Endothelial cell (in vitro differentiated cells): ENCODE measurements around the gene MLANA. TPM values are rescaled to one million over a fixed set of nuclear protein-coding genes. Genes with fewer than 3 reads are reported as not detected.

Experiments used
- DNase-seq: peaks from one replicate; pipeline ENCODE4 v3.0.0; 2021; ENCODE audit warnings: low spot score
- H3K27ac Mint-ChIP-seq: one replicate; pipeline ENCODE4 v1.8.0; 2021; ENCODE audit warnings: mixed read lengths, inconsistent platforms; ENCODE audit not compliant: unreplicated experiment
- H3K27me3 Mint-ChIP-seq: one replicate; pipeline ENCODE4 v1.8.0; 2021; ENCODE audit warnings: mild to moderate bottlenecking, moderate library complexity, mixed read lengths, inconsistent platforms; ENCODE audit not compliant: unreplicated experiment
- H3K36me3 Mint-ChIP-seq: one replicate; pipeline ENCODE4 v1.8.0; 2021; ENCODE audit warnings: mild to moderate bottlenecking, low read depth, mixed read lengths, inconsistent platforms; ENCODE audit not compliant: unreplicated experiment
- H3K4me1 Mint-ChIP-seq: one replicate; pipeline ENCODE4 v1.8.0; 2021; ENCODE audit warnings: mild to moderate bottlenecking, mixed read lengths, inconsistent platforms; ENCODE audit not compliant: unreplicated experiment
- H3K4me3 Mint-ChIP-seq: one replicate; pipeline ENCODE4 v1.8.0; 2021; ENCODE audit warnings: mild to moderate bottlenecking, mixed read lengths, inconsistent platforms; ENCODE audit not compliant: unreplicated experiment
- H3K9me3 Mint-ChIP-seq: one replicate; pipeline ENCODE4 v1.8.0; 2021; ENCODE audit warnings: mixed read lengths, inconsistent platforms; ENCODE audit not compliant: unreplicated experiment
- CTCF ChIP-seq: fragments of 200-600 bp; sonication (generic); IDR thresholded peaks from one replicate; pipeline ENCODE4 v1.5.0; 2021; ENCODE audit warnings: antibody characterized with exemption; ENCODE audit not compliant: unreplicated experiment
- total RNA-seq: library from RNA; stranded (reverse); fragmentation: NEBNext Ultra II Directional; extraction: Animal tissue kit (Norgen Biotek cat#: 25700); gene quantifications from one replicate; pipeline ENCODE4 v1.2.1, GENCODE V29; 2021; ENCODE audit not compliant: unreplicated experiment

MLANA gene
- total RNA-seq, 1 donor from 2014 or later = not detected

DNA sequence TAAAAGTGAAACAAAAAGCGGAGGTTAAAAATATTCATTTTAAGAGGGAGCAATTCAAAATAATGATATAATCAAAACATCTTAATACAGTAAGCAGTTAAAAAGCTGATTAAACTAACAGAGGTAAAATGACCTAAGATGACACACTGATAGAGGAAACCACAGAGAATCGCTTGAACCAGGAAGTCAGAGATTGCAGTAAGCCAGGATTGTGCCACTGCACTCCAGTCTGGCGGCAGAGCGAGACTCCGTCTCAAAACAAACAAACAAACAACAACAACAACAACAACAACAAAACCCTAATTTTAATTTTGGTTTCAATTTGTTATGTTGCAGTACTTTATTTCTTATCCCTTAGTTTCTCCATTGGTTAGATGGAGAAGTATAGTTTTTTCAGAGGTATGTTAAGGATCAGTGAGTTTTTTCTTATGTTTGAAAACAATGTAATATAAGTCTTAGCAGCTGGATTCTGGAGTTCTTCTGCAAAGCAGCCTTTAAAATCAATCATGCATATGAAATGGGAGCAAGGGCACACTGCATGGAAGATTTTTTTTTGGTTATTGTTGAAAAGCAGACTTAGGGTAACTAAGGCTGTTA is 58.5 kb downstream of the MLANA start:
- H3K27me3 Mint-ChIP-seq = no peaks in the 10 kb centered on the region
- H3K36me3 Mint-ChIP-seq = no peaks in the 10 kb centered on the region
- no peak overlapping the region for H3K4me3 Mint-ChIP-seq
- no peak for DNase-seq
- H3K27ac Mint-ChIP-seq = no peak overlapping the region
- H3K4me1 Mint-ChIP-seq = peaks cover 5% of the 10 kb centered on the region
- TF ChIP-seq CTCF = no peak
- H3K9me3 Mint-ChIP-seq = no peaks in the 10 kb centered on the region

DNA sequence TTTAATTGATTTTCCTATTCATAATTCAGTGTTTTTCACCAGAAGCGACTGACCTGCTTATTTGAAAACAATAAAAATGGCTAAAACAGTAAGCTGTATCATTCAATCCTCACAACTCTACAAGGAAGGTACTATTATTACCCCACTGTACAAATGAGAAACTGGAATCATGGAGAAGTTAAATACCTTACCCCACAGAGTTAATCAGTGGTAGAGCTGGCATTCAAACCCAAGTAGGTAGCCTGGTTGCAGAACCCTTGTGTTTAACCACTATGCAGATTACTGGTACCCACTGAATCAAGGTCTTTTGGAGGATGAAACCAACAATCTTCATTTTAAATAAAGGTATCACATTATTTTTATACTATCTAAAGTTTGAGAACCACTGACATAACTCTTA is 59.6 kb downstream of the MLANA start:
- H3K4me3 Mint-ChIP-seq = no peak overlapping the region
- no peak overlapping the region for H3K27ac Mint-ChIP-seq
- H3K36me3 Mint-ChIP-seq = no peaks in the 10 kb centered on the region
- no peaks in the 10 kb centered on the region for H3K27me3 Mint-ChIP-seq
- DNase-seq = no peak
- peaks cover 5% of the 10 kb centered on the region for H3K4me1 Mint-ChIP-seq
- TF ChIP-seq CTCF = no peak
- H3K9me3 Mint-ChIP-seq = no peaks in the 10 kb centered on the region

- Mint-ChIP-seq H3K27me3 (no peaks in the 10 kb centered on the region), H3K4me1 (peaks cover 5% of the 10 kb centered on the region), H3K4me3 (no peak overlapping the region), H3K27ac (no peak overlapping the region), H3K36me3 (no peaks in the 10 kb centered on the region), H3K9me3 (no peaks in the 10 kb centered on the region)
- DNase-seq = no peak
- no peak for TF ChIP-seq CTCF
Observed at GRCh38 chr9:5951686-5952211, 61.1 kb downstream of the MLANA start.

DNA sequence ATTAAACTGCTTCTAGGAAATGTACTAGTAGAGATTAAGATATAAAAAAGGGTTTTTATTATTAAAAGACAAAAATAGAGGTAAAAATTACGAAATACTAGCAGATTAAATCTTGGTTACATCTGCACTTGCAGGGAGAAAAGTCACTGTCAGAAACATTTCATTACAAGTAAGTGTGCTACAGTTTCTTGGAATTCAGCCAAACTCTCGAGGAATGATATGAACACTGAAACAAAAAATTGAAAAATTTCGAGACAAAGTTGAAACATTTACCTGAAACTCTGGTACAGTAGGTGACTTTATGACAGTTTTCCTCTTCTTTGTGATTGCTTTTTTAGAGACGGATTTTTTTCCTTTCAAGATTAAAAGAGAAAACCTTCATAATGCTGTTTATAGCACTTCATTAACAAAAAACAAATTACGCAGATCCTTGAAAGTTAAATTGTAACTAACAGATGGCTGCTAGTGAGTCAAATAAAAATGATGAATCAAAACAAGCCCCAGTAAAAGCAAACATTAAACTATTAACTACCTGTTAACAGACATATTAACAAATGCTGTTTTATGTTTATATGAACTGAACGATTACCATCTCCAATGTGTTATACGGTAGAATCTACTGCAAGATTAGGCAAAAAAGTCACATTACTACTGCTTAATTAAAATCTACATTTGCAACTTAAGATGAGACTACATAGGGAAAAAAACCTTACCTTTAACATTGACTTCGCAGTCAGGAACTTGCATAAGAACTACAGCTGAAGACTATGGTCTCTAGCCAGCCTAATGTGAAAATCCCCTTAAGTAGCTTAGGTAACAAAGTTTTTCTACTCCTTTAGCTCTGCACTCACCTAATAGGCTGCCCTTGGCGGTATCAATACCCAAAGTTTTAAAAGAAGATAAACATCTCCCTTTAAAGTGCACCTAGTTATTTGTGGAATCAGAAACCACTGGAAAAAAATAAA is 63.3 kb downstream of the MLANA start:
- H3K27ac Mint-ChIP-seq = no peak overlapping the region
- H3K4me3 Mint-ChIP-seq = no peak overlapping the region

More for the DNA sequence above, 63.3 kb downstream of the MLANA start:
- Mint-ChIP-seq H3K4me1 (peaks cover 4% of the 10 kb centered on the region), H3K9me3 (no peaks in the 10 kb centered on the region), H3K36me3 (no peaks in the 10 kb centered on the region), H3K27me3 (no peaks in the 10 kb centered on the region)
- no peak for DNase-seq
- no peak for TF ChIP-seq CTCF
